Endodermal cell (in vitro differentiated cells): ENCODE measurements around the gene STYXL2. TPM values are rescaled to one million over a fixed set of nuclear protein-coding genes. Genes with fewer than 3 reads are reported as not detected.

Experiments
- DNase-seq: peaks from one replicate; pipeline ENCODE4 v3.0.0-alpha.2; 2017
- H3K27ac ChIP-seq: 2 replicates; pipeline ENCODE4 v1.5.1; 2013; ENCODE audit warnings: mild to moderate bottlenecking, low read depth, low read length, moderate library complexity
- H3K27me3 ChIP-seq: 2 replicates; pipeline ENCODE4 v1.6.1; 2013; ENCODE audit warnings: mild to moderate bottlenecking, low read length, moderate library complexity; ENCODE audit not compliant: insufficient read depth, control insufficient read depth, poor library complexity, severe bottlenecking
- H3K36me3 ChIP-seq: 2 replicates; pipeline ENCODE4 v1.7.0; 2013; ENCODE audit warnings: mild to moderate bottlenecking, low read length, moderate library complexity; ENCODE audit not compliant: control insufficient read depth, insufficient read depth
- H3K4me1 ChIP-seq: one replicate; pipeline ENCODE4 v1.7.0; 2013; ENCODE audit warnings: low read length; ENCODE audit not compliant: control insufficient read depth, insufficient read depth
- H3K4me3 ChIP-seq: 2 replicates; pipeline ENCODE4 v1.5.1; 2013; ENCODE audit warnings: mild to moderate bottlenecking, low read length, moderate library complexity
- H3K9ac ChIP-seq: 2 replicates; pipeline ENCODE4 v1.6.1; 2013; ENCODE audit warnings: mild to moderate bottlenecking, low read length, moderate library complexity; ENCODE audit not compliant: poor library complexity, severe bottlenecking; ENCODE audit errors: extremely low read depth
- H3K9me3 ChIP-seq: 2 replicates; pipeline ENCODE4 v1.6.1; 2013; ENCODE audit warnings: mild to moderate bottlenecking, low read length, moderate library complexity; ENCODE audit not compliant: control insufficient read depth
- H3K27ac Mint-ChIP-seq: 2 replicates; pipeline ENCODE4 v1.8.0; 2020; ENCODE audit warnings: mixed read lengths
- H3K27me3 Mint-ChIP-seq: 2 replicates; pipeline ENCODE4 v1.8.0; 2021; ENCODE audit warnings: mild to moderate bottlenecking, mixed read lengths; ENCODE audit not compliant: insufficient read depth
- H3K36me3 Mint-ChIP-seq: 2 replicates; pipeline ENCODE4 v1.8.0; 2020; ENCODE audit warnings: low read depth, mixed read lengths
- H3K4me1 Mint-ChIP-seq: 2 replicates; pipeline ENCODE4 v1.8.0; 2020; ENCODE audit warnings: mixed read lengths
- H3K4me3 Mint-ChIP-seq: 2 replicates; pipeline ENCODE4 v1.8.0; 2020; ENCODE audit warnings: mild to moderate bottlenecking, moderate library complexity, mixed read lengths
- H3K9me3 Mint-ChIP-seq: 2 replicates; pipeline ENCODE4 v1.8.0; 2020; ENCODE audit warnings: mild to moderate bottlenecking, mixed read lengths
- CTCF ChIP-seq: fragments of 200-600 bp; sonication (generic); conservative IDR thresholded peaks from 2 replicates; pipeline ENCODE4 v1.5.0; 2021; ENCODE audit warnings: antibody characterized with exemption, mild to moderate bottlenecking
- WGBS, 2 experiments: methylation state at CpG; one replicate each; pipeline versions ENCODE4 v1.1.5 to v1.1.7; 2013; ENCODE audit warnings: missing lambda C conversion rate in 2 of 2, mixed read lengths in 1 of 2; ENCODE audit not compliant: insufficient coverage in 1 of 2, insufficient read length in 1 of 2; 5-methylcytosine and 5-hydroxymethylcytosine counted together
- total RNA-seq, 2 donors: library from RNA; stranded (reverse); fragmentation: NEBNext Ultra II Directional in 1 of 2; extraction: Animal tissue kit (Norgen Biotek cat#: 25700) in 1 of 2; gene quantifications; 2 replicates in 1 of 2; 3 replicates in 1 of 2; pipeline ENCODE4 v1.2.1, GENCODE V29; 2021

The STYXL2 gene
- total RNA-seq, 2 donors from 2014 or later: 0.99 to 5.2 TPM

GRCh38 chr1:167077128-167077867 lies 16.6 kb upstream of the STYXL2 start:
- no peak overlapping the region for H3K27ac Mint-ChIP-seq

GRCh38 chr1:167077868-167078210 lies 16.0 kb upstream of the STYXL2 start:
- Mint-ChIP-seq H3K4me1 (peaks cover 9% of the 10 kb centered on the region), H3K27ac (no peak overlapping the region), H3K36me3 (no peaks in the 10 kb centered on the region), H3K4me3 (no peak overlapping the region), H3K27me3 (peaks cover 19% of the 10 kb centered on the region), H3K9me3 (no peaks in the 10 kb centered on the region)
- Histone ChIP-seq H3K9me3 (no peaks in the 10 kb centered on the region), H3K27ac (no peak overlapping the region), H3K4me3 (no peak overlapping the region), H3K36me3 (no peaks in the 10 kb centered on the region), H3K4me1 (peaks cover 3% of the 10 kb centered on the region), H3K9ac (no peak overlapping the region), H3K27me3 (no peaks in the 10 kb centered on the region)
- no peak for TF ChIP-seq CTCF
- no peak for DNase-seq

More at GRCh38 chr1:167077128-167077867, 16.6 kb upstream of the STYXL2 start:
- peak; percentile 38 for DNase-seq
- Histone ChIP-seq H3K4me3 (no peak overlapping the region), H3K27me3 (no peaks in the 10 kb centered on the region), H3K27ac (no peak overlapping the region), H3K9ac (no peak overlapping the region), H3K9me3 (no peaks in the 10 kb centered on the region), H3K4me1 (peaks cover 3% of the 10 kb centered on the region), H3K36me3 (no peaks in the 10 kb centered on the region)
- 90 to 91% methylated on average over 2 to 3 of the region's 3 CpGs for WGBS, 2 experiments
- no peaks in the 10 kb centered on the region for H3K36me3 Mint-ChIP-seq
- no peaks in the 10 kb centered on the region for H3K9me3 Mint-ChIP-seq
- peaks cover 9% of the 10 kb centered on the region for H3K4me1 Mint-ChIP-seq
- no peak for TF ChIP-seq CTCF
- peaks cover 19% of the 10 kb centered on the region for H3K27me3 Mint-ChIP-seq
- H3K4me3 Mint-ChIP-seq: no peak overlapping the region

- H3K4me1 ChIP-seq: peaks cover 3% of the 10 kb centered on the region
- H3K36me3 ChIP-seq: no peaks in the 10 kb centered on the region
- no peak overlapping the region for H3K27ac ChIP-seq
- H3K36me3 Mint-ChIP-seq: no peaks in the 10 kb centered on the region
- H3K9ac ChIP-seq: no peak overlapping the region
- H3K4me3 Mint-ChIP-seq: no peak overlapping the region
- peaks cover 7% of the 10 kb centered on the region for H3K4me1 Mint-ChIP-seq
- TF ChIP-seq CTCF: no peak
- peaks cover 12% of the 10 kb centered on the region for H3K9me3 ChIP-seq
- H3K4me3 ChIP-seq: no peak overlapping the region
- H3K27ac Mint-ChIP-seq: no peak overlapping the region
- peaks cover 19% of the 10 kb centered on the region for H3K27me3 Mint-ChIP-seq
- no peaks in the 10 kb centered on the region for H3K9me3 Mint-ChIP-seq
- H3K27me3 ChIP-seq: no peaks in the 10 kb centered on the region
- no peak for DNase-seq
- 89 to 96% methylated on average over 5 to 8 of the region's 8 CpGs for WGBS, 2 experiments
These were observed 12.2 kb upstream of the STYXL2 start for GRCh38 chr1:167081594-167082156.
